Parathyroid adenoma (tissue), 2 donors: ENCODE measurements around the gene IGF1R.

Experiments
- H2AFZ ChIP-seq: fragments of 300-600 bp; sonication (generic); one replicate; pipeline ENCODE4 v1.7.0; 2017; ENCODE audit warnings: antibody characterized with exemption, mild to moderate bottlenecking
- H3K27ac ChIP-seq: fragments of 300-600 bp; sonication (generic); one replicate; pipeline ENCODE4 v1.7.0; 2017
- H3K27me3 ChIP-seq: fragments of 300-600 bp; sonication (generic); one replicate; pipeline ENCODE4 v1.7.0; 2017; ENCODE audit warnings: low read length; ENCODE audit not compliant: control insufficient read depth, insufficient read depth
- H3K36me3 ChIP-seq: fragments of 300-600 bp; sonication (generic); one replicate; pipeline ENCODE4 v1.7.0; 2017; ENCODE audit warnings: low read length; ENCODE audit not compliant: control insufficient read depth, insufficient read depth
- H3K4me1 ChIP-seq: fragments of 300-600 bp; sonication (generic); one replicate; pipeline ENCODE4 v1.7.0; 2017; ENCODE audit warnings: control low read depth
- H3K4me2 ChIP-seq: fragments of 300-600 bp; sonication (generic); one replicate; pipeline ENCODE4 v1.7.0; 2017; ENCODE audit warnings: low read length
- H3K4me3 ChIP-seq: fragments of 300-600 bp; sonication (generic); one replicate; pipeline ENCODE4 v1.7.0; 2017; ENCODE audit warnings: low read depth, low read length
- H3K79me2 ChIP-seq: fragments of 300-600 bp; sonication (generic); one replicate; pipeline ENCODE4 v1.7.0; 2017; ENCODE audit warnings: control low read depth
- H3K9ac ChIP-seq: fragments of 300-600 bp; sonication (generic); one replicate; pipeline ENCODE4 v1.7.0; 2017; ENCODE audit warnings: mild to moderate bottlenecking
- H3K9me3 ChIP-seq: fragments of 300-600 bp; sonication (generic); one replicate; pipeline ENCODE4 v1.7.0; 2017; ENCODE audit warnings: low read length; ENCODE audit not compliant: control insufficient read depth
- CTCF ChIP-seq: fragments of 300-600 bp; sonication (generic); IDR thresholded peaks from one replicate; pipeline ENCODE4 v1.7.0; 2017; ENCODE audit warnings: antibody characterized with exemption, mild to moderate bottlenecking
- donor health status: primary hyperparathyroidism.

The IGF1R gene

GRCh38 chr15:98791046-98791701 is 142.8 kb downstream of the IGF1R start:
- Histone ChIP-seq H3K4me3 (no peak overlapping the region), H3K4me2 (no peak overlapping the region), H3K36me3 (no peaks in the 10 kb centered on the region), H3K27me3 (no peaks in the 10 kb centered on the region), H3K79me2 (peaks cover 13% of the 10 kb centered on the region), H2AFZ (no peak overlapping the region), H3K4me1 (peaks cover 4% of the 10 kb centered on the region), H3K27ac (no peak overlapping the region), H3K9me3 (no peaks in the 10 kb centered on the region), H3K9ac (no peak overlapping the region)
- no peak for TF ChIP-seq CTCF

GRCh38 chr15:98792117-98792516 is 143.8 kb downstream of the IGF1R start:
- no peaks in the 10 kb centered on the region for H3K36me3 ChIP-seq
- H3K4me3 ChIP-seq, result no peak overlapping the region
- no peak overlapping the region for H3K9ac ChIP-seq
- TF ChIP-seq CTCF, result no peak
- H3K79me2 ChIP-seq, result peaks cover 8% of the 10 kb centered on the region
- H3K27me3 ChIP-seq, result no peaks in the 10 kb centered on the region
- no peak overlapping the region for H3K4me2 ChIP-seq
- no peak overlapping the region for H2AFZ ChIP-seq
- H3K9me3 ChIP-seq, result no peaks in the 10 kb centered on the region
- H3K4me1 ChIP-seq, result peaks cover 4% of the 10 kb centered on the region
- H3K27ac ChIP-seq, result no peak overlapping the region

- no peak overlapping the region for H3K4me3 ChIP-seq
- peaks cover 8% of the 10 kb centered on the region for H3K79me2 ChIP-seq
- no peak overlapping the region for H3K9ac ChIP-seq
- H3K27ac ChIP-seq, result no peak overlapping the region
- H3K4me1 ChIP-seq, result peaks cover 6% of the 10 kb centered on the region
- no peaks in the 10 kb centered on the region for H3K36me3 ChIP-seq
- TF ChIP-seq CTCF, result no peak
- H3K9me3 ChIP-seq, result no peaks in the 10 kb centered on the region
- no peak overlapping the region for H3K4me2 ChIP-seq
- H3K27me3 ChIP-seq, result no peaks in the 10 kb centered on the region
- no peak overlapping the region for H2AFZ ChIP-seq
Measured at GRCh38 chr15:98794211-98794610, 145.9 kb downstream of the IGF1R start.

GRCh38 chr15:98794748-98795147 is 146.4 kb downstream of the IGF1R start:
- Histone ChIP-seq H3K27ac (no peak overlapping the region), H3K4me1 (peaks cover 10% of the 10 kb centered on the region), H3K9ac (no peak overlapping the region), H3K79me2 (peaks cover 7% of the 10 kb centered on the region), H3K36me3 (no peaks in the 10 kb centered on the region), H3K4me3 (no peak overlapping the region), H3K4me2 (no peak overlapping the region), H3K9me3 (no peaks in the 10 kb centered on the region), H2AFZ (no peak overlapping the region), H3K27me3 (no peaks in the 10 kb centered on the region)
- TF ChIP-seq CTCF, result no peak

- TF ChIP-seq CTCF, result no peak
Measured at GRCh38 chr15:98795980-98796379, 147.6 kb downstream of the IGF1R start.

More at GRCh38 chr15:98795980-98796379, 147.6 kb downstream of the IGF1R start:
- Histone ChIP-seq H2AFZ (no peak overlapping the region), H3K27me3 (no peaks in the 10 kb centered on the region), H3K27ac (no peak overlapping the region), H3K4me2 (no peak overlapping the region), H3K4me3 (no peak overlapping the region), H3K9me3 (no peaks in the 10 kb centered on the region), H3K9ac (no peak overlapping the region), H3K79me2 (peaks cover 4% of the 10 kb centered on the region), H3K36me3 (no peaks in the 10 kb centered on the region), H3K4me1 (peaks cover 15% of the 10 kb centered on the region)
